ENCODE data around the gene CSRP3.

- TF ChIP-seq CTCF (IDR thresholded peaks at IDR 0.05; ENCODE audit: low read depth, low read length, missing input control): no peak
- TF ChIP-seq NR2F2 (IDR thresholded peaks at IDR 0.05): no peak
- TF ChIP-seq EGR1 (IDR thresholded peaks at IDR 0.05; ENCODE audit: low read depth in 2 of 2): no peak
- TF ChIP-seq RAD21 (IDR thresholded peaks at IDR 0.05): no peak
- TF ChIP-seq YY1 (IDR thresholded peaks at IDR 0.05): no peak
These were observed 38.2 kb downstream of the CSRP3 start for GRCh38 chr11:19163617-19164016.

Measured in liver (tissue), 3 donors.